BLaER1 (cell line): ENCODE results near the gene GSTM1.
"Not testable (repeated sequence)": the region's sequence is repeated elsewhere in the genome, so short reads cannot be mapped to it uniquely, and the experiment has no call there.

Experiments used
- H3K27ac ChIP-seq: shearing (Covaris generic); formaldehyde crosslinking; 2 replicates; pipeline ENCODE4 v1.8.1; 2022
- H3K27me3 ChIP-seq: shearing (Covaris generic); formaldehyde crosslinking; 2 replicates; pipeline ENCODE4 v1.8.1; 2022
- H3K36me3 ChIP-seq: shearing (Covaris generic); formaldehyde crosslinking; 2 replicates; pipeline ENCODE4 v1.8.1; 2022
- H3K4me1 ChIP-seq: shearing (Covaris generic); formaldehyde crosslinking; 2 replicates; pipeline ENCODE4 v1.8.1; 2022
- H3K4me2 ChIP-seq: shearing (Covaris generic); formaldehyde crosslinking; 2 replicates; pipeline ENCODE4 v1.8.1; 2022
- H3K4me3 ChIP-seq: shearing (Covaris generic); formaldehyde crosslinking; 2 replicates; pipeline ENCODE4 v1.8.1; 2022
- H3K9ac ChIP-seq: shearing (Covaris generic); formaldehyde crosslinking; 2 replicates; pipeline ENCODE4 v1.8.1; 2022
- H3K9me3 ChIP-seq: shearing (Covaris generic); formaldehyde crosslinking; 2 replicates; pipeline ENCODE4 v1.8.1; 2022
- H4K20me1 ChIP-seq: shearing (Covaris generic); formaldehyde crosslinking; 2 replicates; pipeline ENCODE4 v1.8.1; 2022
- Cebpa-rat ChIP-seq: shearing (Covaris generic); IDR thresholded peaks from 2 replicates; pipeline ENCODE4 v1.8.1; 2022

Gene GSTM1

GRCh38 chr1:109704173-109704572 lies 16.6 kb downstream of the GSTM1 start:
- Histone ChIP-seq H3K9me3 (peaks cover 41% of the 10 kb centered on the region), H3K4me3 (no peak overlapping the region), H3K9ac (no peak overlapping the region), H3K4me2 (no peak overlapping the region), H3K27ac (no peak overlapping the region), H3K27me3 (no peaks in the 10 kb centered on the region), H3K36me3 (no peaks in the 10 kb centered on the region; the same call in 1 of the 2 replicates), H3K4me1 (no peaks in the 10 kb centered on the region), H4K20me1 (no peaks in the 10 kb centered on the region)
- no peak for TF ChIP-seq Cebpa-rat

- H3K4me1 ChIP-seq: no peaks in the 10 kb centered on the region
- H3K36me3 ChIP-seq: no peaks in the 10 kb centered on the region; the same call in 1 of the 2 replicates
Observed at GRCh38 chr1:109705411-109705810, 17.8 kb downstream of the GSTM1 start.

GRCh38 chr1:109708949-109709348 lies 21.3 kb downstream of the GSTM1 start:
- H3K9ac ChIP-seq, H3K27ac ChIP-seq, H3K4me3 ChIP-seq, H4K20me1 ChIP-seq, H3K4me1 ChIP-seq, H3K4me2 ChIP-seq, H3K36me3 ChIP-seq: not testable (repeated sequence)
- peaks cover 11% of the 10 kb centered on the region for H3K27me3 ChIP-seq
- peaks cover 52% of the 10 kb centered on the region for H3K9me3 ChIP-seq

More at GRCh38 chr1:109705411-109705810, 17.8 kb downstream of the GSTM1 start:
- Histone ChIP-seq H4K20me1 (no peaks in the 10 kb centered on the region), H3K27me3 (no peaks in the 10 kb centered on the region), H3K27ac (no peak overlapping the region), H3K4me2 (no peak overlapping the region), H3K9ac (no peak overlapping the region), H3K9me3 (peaks cover 52% of the 10 kb centered on the region), H3K4me3 (no peak overlapping the region)
- TF ChIP-seq Cebpa-rat: no peak

- Histone ChIP-seq H3K9me3 (peaks cover 46% of the 10 kb centered on the region), H3K27me3 (peaks cover 11% of the 10 kb centered on the region)
- H4K20me1 ChIP-seq, H3K4me1 ChIP-seq, H3K36me3 ChIP-seq, H3K9ac ChIP-seq, H3K27ac ChIP-seq, H3K4me3 ChIP-seq, H3K4me2 ChIP-seq: not testable (repeated sequence)
Observed at GRCh38 chr1:109709822-109710221, 22.2 kb downstream of the GSTM1 start.

GRCh38 chr1:109711593-109712320 lies 24.1 kb downstream of the GSTM1 start, which contains the start of gene GSTM5:
TSS of gene GSTM5 (plus strand) at chr1:109712251. CDS start at chr1:109712313, 62 bp downstream.
- H3K4me3 ChIP-seq, H4K20me1 ChIP-seq, H3K4me1 ChIP-seq, H3K36me3 ChIP-seq, H3K27ac ChIP-seq, H3K9ac ChIP-seq: not testable (repeated sequence)
- peaks cover 46% of the 10 kb centered on the region for H3K9me3 ChIP-seq
- peak within 1 kb of the TSS; percentile 22; the same call in 1 of the 2 replicates for H3K4me2 ChIP-seq
- H3K27me3 ChIP-seq: peaks cover 11% of the 10 kb centered on the region

GRCh38 chr1:109712321-109712864 lies 24.8 kb downstream of the GSTM1 start:
- Histone ChIP-seq H3K4me2 (peak overlapping the region; percentile 22; the same call in 1 of the 2 replicates), H3K27ac (no peak overlapping the region), H3K4me3 (no peak overlapping the region), H3K36me3 (no peaks in the 10 kb centered on the region; the same call in 1 of the 2 replicates), H3K9me3 (peaks cover 41% of the 10 kb centered on the region), H3K4me1 (no peaks in the 10 kb centered on the region), H3K27me3 (peaks cover 11% of the 10 kb centered on the region), H4K20me1 (no peaks in the 10 kb centered on the region), H3K9ac (no peak overlapping the region)
- TF ChIP-seq Cebpa-rat: no peak

- Histone ChIP-seq H3K27me3 (peaks cover 11% of the 10 kb centered on the region), H4K20me1 (no peaks in the 10 kb centered on the region), H3K27ac (no peak overlapping the region), H3K4me3 (no peak overlapping the region), H3K4me1 (no peaks in the 10 kb centered on the region), H3K36me3 (no peaks in the 10 kb centered on the region), H3K4me2 (no peak overlapping the region), H3K9ac (no peak overlapping the region), H3K9me3 (peaks cover 29% of the 10 kb centered on the region)
- no peak for TF ChIP-seq Cebpa-rat
Observed at GRCh38 chr1:109713636-109714035, 26.0 kb downstream of the GSTM1 start.

GRCh38 chr1:109714661-109715372 lies 27.2 kb downstream of the GSTM1 start:
- Histone ChIP-seq H4K20me1 (no peaks in the 10 kb centered on the region), H3K4me3 (no peak overlapping the region), H3K36me3 (no peaks in the 10 kb centered on the region), H3K4me2 (no peak overlapping the region), H3K9ac (no peak overlapping the region), H3K4me1 (no peaks in the 10 kb centered on the region), H3K27me3 (peaks cover 11% of the 10 kb centered on the region), H3K9me3 (peaks cover 18% of the 10 kb centered on the region), H3K27ac (no peak overlapping the region)
- TF ChIP-seq Cebpa-rat: no peak

GRCh38 chr1:109716121-109716520 lies 28.5 kb downstream of the GSTM1 start:
- H3K9me3 ChIP-seq: peaks cover 10% of the 10 kb centered on the region; the same call in 1 of the 2 replicates
- H3K4me2 ChIP-seq: no peak overlapping the region
- no peak overlapping the region for H3K9ac ChIP-seq
- peaks cover 11% of the 10 kb centered on the region for H3K27me3 ChIP-seq
- H3K4me1 ChIP-seq: no peaks in the 10 kb centered on the region
- H3K4me3 ChIP-seq: no peak overlapping the region
- no peak overlapping the region for H3K27ac ChIP-seq
- H3K36me3 ChIP-seq: no peaks in the 10 kb centered on the region
- no peak for TF ChIP-seq Cebpa-rat
- H4K20me1 ChIP-seq: no peaks in the 10 kb centered on the region

- no peak overlapping the region for H3K9ac ChIP-seq
- no peak for TF ChIP-seq Cebpa-rat
- H4K20me1 ChIP-seq: no peaks in the 10 kb centered on the region
- H3K36me3 ChIP-seq: no peaks in the 10 kb centered on the region
- no peak overlapping the region for H3K27ac ChIP-seq
- no peaks in the 10 kb centered on the region for H3K4me1 ChIP-seq
- no peak overlapping the region for H3K4me2 ChIP-seq
- no peak overlapping the region for H3K4me3 ChIP-seq
- H3K9me3 ChIP-seq: peaks cover 10% of the 10 kb centered on the region; the same call in 1 of the 2 replicates
- peaks cover 11% of the 10 kb centered on the region for H3K27me3 ChIP-seq
Observed at GRCh38 chr1:109716570-109717090, 29.0 kb downstream of the GSTM1 start.
